ENCODE results near the gene ATP1A4.

Gene ATP1A4

DNA sequence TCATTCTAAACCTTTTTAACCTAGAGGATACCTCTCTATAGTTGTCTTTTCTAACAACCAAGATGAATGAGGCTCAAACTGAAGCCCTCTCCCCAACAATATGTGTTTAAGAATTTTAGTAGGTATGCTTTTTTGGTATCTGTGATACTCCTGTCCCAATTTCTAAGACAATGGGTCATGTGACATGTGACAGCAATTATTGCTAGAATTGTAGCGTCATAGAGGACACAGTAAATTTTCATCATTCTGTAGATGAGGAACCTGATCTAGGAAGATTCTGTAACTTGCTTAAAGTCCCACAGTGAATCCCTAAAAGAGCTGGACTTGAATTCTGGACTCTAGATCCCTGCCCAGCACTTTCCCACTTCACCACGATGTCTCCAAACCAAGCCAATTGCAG lies 27.3 kb downstream of the ATP1A4 start:
- DNase-seq, result no peak

DNA sequence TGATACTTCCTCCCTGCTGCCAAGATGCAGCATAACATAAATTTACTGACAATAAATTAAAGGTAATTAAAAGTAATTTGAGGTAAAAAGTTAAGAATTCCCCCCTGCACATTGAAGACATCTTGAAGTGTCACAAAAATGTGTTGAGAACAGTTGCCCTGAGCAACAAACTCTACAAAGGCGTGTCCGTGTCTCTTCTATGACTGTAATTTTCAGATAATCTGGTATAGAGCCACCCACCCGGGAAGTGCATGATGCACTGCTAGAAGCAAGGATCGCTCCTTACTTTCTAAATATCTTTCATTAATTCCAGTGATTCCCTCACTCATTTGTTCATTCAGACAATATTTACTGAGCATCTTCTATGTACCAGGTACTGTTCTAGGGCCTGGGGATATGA lies 27.9 kb downstream of the ATP1A4 start:
- no peak for DNase-seq

DNA sequence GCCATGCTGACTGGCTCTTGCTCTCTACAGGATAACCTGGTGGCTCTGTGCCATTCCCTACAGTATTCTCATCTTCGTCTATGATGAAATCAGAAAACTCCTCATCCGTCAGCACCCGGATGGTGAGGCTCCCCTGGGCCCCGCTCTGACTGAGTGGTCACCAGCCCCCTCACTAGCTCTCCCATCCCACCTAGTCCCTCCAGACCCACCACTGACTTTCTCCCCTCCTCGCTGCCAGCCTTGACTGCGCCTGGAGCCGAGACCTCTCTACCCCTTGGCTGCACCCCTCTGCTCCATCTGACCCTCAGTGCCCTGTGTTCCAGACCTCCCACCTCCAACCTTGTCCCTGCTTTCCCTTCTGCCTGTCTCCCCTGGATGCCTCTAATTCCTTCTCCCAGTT lies 34.8 kb downstream of the ATP1A4 start:
- no peak for DNase-seq

DNA sequence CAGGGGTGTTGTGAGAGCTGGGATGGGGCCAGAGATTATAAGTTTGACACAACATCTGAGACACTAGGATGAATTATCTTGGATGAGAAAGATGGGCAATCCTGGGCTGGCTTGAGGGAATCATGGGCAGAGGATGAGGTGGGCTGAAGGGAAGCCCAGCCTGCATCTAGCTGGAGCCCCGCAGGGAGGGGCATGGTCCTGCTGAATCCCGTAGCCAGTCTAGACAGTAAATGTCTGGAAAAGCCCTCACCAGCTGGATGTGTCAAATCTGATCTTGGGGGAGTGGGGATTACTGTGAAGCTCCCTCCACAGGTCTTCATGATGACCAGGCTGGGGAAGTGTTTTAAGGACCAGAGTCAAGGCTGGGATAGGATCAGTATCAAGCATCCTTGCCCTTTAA lies 35.3 kb downstream of the ATP1A4 start:
- no peak for DNase-seq

DNA sequence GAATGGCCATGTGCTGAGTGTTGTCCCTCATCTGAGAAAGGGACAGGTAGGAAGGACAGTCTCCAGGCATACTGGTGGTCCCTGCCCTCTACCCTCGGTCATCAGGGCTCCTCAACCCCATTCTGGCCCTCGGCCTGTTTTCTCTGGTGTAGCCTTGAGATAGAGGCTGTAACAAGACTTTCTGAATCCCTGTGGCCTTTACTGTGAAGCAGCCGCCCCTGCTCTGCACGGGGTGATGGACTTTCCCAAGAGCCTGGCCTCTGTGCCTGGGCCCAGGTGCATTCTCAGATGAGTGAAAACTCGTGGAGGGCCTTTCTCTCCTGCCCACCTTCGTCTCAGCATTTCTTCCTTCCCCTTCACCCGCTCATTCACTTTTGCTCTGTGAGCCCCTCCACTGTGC lies 36.0 kb downstream of the ATP1A4 start:
- DNase-seq, result no peak

DNA sequence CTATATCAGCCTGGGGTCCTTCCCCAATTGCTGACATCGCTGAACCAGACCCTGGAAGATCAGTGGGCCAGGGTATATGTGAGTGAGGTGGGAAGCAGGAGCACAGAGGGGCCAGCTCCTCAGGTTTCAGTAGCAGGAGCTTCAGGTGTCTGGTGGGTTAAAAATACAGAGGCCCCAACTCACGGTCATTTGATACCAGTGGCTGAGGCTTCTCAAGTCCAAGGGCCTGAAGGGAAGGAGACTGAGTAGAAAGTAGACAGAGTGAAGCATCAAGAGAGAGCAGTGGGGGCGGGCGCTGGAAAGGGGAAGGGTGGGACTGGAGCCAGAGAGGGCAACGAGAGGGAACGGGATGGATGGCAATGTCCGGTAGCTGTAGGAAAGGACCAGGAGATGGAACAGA lies 36.9 kb downstream of the ATP1A4 start:
- DNase-seq, result no peak

DNA sequence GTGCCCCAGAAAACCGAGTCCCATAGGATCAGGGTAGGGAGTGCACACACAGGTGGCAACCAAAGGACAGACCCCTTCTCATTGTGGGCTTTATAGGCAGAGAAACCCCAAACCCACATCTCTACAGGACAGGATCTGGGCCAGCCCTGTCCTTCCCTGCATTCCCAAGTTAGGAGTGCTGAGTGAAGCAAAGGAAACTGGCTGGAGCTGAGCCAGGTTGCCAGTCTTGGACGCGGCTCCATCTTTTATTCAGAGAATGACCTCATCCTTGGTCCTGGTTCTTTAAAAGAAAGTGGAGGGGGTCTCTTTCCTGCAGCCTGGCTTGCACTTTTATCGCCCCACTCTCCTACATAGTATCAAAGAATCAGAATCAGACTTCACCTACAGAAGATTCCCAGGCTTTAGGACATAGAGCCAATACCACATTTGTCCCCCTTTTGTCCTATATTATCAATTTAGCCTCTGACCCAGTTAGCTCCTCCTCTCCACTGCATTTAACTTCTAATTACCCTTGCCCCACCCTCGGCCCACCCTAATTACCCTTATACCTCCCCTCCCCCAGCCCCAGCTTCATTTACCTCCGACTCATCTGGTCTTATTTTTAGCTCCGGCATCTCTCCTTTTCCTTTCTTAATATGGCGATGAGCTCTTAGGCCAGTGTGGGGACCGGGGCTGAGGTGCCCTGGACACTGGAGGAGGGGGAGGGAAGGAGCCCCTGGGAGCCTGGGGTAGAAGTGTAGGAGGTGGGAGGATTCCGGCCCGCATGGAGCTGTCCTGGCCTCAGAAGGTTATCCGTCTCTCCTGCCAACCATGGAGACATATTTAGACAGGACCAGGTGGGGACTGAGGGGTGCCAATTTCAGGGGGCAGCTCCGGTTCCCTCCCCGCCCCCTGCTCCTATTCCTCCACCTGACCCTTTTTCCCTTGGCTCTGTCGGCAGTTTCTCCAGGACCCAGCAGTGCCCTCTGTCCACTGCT lies 38.5 kb downstream of the ATP1A4 start, which contains the start of gene CASQ1:
TSS of gene CASQ1 (plus strand) at position 927 of the 977 bp plus-strand sequence. CDS start 177 bp downstream, outside the sequence.
- no peak for DNase-seq

DNA sequence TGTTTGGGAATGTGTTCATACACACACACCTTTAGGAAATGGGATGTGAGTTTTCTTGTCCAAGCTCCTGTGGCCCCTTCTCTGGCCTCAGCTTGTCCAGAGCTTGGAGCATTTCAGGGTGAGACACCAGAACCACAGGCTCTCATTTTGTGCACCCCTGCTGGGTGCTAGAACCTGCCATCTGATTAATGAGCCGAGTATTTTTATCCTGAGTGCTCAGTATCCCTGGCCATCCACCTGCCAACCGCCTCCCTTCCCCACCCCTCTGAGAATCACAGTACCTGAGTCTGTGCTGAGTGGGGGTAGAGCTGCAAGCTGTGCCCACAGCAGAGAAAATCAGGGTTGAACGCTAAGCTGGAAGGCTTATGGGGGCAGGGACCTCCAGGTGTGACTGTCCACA lies 40.4 kb downstream of the ATP1A4 start:
- DNase-seq, result no peak

DNA sequence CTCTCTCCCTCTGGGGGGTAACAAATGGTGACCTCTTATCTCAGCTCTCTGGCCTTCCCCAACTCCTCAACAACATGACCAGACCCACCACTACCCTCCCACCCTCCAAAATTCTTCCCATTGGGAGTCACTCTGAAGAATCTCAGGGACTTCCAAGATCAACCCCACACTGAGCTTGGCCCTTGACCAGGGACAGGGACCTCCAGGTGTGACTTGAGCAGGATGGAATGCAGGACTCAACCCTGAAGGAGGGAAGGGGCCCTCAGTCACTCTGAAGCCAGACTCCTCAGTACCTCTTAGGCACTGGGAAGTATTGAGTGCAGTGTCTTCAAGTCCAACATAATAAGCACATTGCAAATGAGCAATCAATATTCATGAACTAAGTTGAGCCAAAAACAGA lies 40.8 kb downstream of the ATP1A4 start:
- no peak for DNase-seq

DNA sequence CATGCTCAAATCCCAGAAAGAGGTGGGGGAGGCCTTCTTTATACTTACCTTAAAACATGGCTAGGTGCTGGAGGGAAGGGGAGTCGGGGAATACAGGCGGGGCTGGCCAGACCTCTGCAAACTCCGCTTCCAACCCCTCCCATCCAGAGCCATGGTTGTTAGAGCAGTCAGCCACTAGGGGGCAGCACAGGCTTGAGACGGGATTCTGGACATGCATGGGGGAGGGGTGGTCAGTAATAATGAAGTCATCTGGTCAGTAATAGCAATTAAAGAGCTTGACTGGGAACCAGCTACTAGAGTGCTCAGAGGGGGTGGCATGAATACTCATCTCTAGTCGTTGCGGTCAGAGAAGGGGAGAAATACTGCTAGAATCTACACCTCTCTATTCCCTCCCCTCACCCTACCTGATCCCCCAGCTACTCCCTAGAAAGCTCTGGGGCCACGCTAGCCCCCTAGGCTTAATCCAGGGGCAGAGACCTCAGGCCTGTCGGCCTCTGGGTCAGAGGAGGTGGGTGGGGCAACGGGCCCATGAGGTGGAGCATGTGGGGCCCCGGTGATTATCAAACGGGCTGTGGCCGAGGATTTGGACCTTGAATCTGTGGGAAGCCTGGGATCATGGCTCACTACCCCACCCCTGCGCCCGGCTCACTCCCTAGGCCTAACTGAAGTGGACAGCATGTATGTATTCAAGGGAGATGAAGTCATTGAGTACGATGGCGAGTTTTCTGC lies 41.9 kb downstream of the ATP1A4 start:
- DNase-seq, result peak; percentile 50 to 76 (median 72)

DNA sequence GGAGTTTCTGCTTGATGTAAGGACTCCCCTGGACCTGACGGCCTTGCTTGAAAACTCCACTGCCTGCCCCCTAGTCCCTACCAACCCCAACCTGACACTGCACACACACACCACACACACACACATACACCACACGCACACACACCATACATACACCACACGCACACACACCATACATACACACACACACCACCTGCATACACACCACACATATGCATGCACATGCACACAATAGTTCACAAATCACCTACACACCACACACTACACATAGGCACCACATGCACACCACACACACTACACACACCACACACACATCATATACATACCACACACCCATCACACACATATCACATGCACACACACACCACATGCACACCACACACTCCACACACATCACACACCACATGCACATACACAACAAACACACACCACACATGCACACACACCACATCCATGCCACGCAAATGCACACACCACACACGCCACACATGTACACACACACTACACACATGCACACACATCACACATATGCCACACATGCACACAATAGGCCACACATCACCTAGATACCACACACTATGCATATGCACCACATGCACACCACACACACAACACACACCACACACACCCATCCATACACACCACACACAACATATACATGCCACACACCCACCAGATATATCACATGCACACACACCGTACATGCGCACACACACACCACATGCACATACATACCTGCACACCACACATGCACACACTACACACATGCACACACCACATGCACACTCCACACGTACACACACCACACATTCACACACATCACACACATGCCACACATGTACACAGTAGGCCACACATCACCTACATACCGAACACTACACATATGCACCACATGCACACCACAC lies 42.7 kb downstream of the ATP1A4 start:
- DNase-seq, result no peak

DNA sequence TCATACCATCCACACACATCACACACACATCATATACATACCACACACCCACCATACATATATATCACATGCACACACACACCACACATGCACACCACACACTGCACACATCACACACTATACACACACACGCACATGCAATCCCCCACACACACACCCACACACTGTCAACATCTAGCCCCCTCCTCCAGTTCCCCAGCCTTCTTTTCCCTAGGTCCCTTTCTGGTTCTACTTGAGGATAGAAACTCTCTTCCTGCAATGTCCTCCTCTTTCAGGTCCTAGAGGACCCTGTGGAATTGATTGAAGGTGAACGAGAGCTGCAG lies 43.3 kb downstream of the ATP1A4 start:
- no peak for DNase-seq

DNA sequence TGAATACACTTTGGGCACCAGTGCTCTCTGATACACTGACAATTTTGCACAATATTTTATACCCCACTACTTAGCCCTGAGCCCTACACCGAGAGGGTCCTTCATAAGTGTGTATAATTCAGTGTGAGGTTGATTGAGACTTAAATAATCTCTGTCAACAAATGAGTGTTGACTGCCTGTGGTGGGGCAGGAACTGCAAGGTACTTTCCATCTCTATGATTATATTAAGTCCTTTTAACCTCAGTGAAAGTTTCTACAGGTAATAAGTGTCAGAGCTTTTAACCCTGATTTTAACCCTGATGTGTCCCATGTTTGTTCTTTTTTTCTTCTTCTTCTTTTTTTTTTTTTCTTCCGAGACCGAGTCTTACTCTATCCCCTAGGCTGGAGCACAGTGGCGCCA lies 44.7 kb downstream of the ATP1A4 start:
- no peak for DNase-seq

DNA sequence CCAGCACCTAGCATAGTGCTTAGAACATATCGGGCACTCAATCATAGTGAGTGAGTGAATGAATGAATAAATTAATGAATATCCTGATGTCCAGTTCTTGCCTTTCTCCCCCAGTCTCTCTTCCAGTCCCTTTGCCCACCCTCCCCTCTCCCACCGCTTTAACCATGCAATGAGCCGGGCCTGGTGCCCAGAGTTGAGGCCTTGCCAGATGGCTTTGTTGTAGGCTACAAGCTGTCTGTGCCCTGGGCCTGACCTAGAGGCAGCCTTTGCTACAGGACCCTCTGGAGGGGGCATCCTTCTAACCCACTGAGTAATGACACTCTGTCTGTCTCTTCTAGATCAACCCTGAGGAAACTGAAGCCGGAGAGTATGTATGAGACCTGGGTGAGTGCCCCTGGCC lies 45.8 kb downstream of the ATP1A4 start:
- DNase-seq, result no peak

DNA sequence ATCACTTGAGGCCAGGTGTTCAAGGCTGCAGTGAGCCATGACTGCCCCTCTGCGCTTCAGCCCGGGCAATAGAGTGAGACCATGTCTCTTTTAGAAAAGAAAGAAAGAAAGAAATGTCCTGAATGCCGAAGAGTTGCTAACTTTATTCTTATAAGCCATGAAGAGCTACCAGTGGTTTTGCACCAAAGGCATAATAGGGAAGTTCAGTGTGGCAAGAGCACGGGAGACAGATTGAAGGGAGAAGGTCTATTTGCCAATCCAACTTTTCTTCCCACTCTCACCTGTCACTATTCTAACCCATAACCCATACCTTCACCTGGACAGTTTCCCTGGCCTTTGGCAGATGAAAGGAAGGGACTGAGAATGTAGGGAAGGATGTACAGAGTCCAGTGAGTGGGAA lies 49.4 kb downstream of the ATP1A4 start:
- no peak for DNase-seq

DNA sequence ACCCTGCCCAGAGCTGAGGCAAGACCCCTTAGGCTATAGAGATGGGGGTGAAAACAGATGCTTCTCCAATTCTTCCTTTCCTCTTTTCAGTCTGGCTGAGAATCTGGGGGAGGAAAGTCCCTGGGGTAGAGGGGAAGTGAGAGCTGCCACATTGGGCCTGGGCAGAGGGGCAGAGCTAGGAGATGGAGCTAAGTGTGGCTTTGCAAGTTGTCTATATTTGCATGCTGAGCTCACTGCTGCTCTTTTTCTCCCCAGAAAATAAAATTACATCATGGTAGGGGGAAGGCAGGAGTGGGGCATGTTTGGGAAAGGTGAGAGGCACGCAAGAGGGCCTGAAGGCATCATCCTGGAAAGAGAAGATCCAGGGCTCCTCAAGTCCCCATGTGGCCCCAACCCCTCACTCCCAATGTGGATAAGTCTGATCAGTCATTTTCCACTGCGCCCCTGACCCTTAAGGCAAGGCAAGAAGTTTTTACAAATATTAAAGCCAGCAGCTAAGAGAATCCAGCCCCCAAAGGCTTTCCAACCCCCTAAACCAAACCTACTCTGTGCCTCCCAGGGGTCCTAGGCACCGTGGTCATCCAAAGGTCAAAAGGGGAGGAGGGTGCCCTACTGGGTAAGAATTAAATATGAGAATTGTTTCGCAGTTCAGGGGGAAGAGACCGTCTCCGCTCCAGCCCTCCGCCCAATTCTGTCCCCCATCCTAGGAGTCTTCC lies 53.3 kb downstream of the ATP1A4 start:
- DNase-seq, result no peak

DNA sequence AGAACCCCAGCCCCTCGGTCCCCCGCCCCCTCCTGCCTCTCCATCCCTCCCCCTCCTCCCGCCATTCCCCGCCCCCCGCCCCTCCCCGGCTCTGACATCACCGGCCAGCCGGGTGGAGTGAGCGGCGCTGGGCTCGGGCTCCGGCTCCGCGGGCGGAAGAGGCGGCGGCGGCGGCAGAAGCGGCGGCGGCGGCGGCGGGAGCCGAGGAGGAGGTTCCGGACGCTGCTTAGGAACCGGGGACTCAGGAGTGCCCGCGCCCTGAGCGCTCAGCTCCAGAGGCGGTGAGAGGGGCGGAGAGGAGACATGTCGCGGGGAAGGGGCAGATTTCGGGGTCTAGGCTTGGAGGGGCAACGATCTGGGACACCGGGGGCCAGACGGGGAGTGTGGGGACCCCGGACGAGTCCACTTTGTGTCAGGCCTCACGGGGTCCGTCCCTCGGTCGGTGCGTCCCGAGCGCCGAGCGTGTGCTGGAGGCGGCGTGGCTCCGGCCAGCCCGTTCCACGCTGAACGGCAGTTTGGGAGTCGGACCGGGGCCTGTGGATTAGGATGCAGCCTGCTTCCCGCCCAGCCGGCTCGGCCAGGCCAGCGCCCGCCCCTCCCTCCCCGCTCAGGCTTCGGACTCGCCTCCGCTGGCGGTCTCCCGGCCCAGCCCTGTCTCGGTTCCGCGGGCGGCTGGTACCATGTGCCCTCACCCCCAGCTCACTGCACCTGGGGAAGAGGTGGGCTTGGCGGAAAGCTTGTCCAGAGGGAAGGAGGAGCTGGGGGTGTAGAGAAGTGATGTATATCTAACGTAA lies 54.0 kb downstream of the ATP1A4 start, which contains the start of gene PEA15:
TSS of gene PEA15 (plus strand) at position 143 of the 794 bp plus-strand sequence. CDS start 6,161 bp downstream, outside the sequence.
- DNase-seq, result peak in 3 of 4 experiments; percentile 33 to 64 (median 34)

DNA sequence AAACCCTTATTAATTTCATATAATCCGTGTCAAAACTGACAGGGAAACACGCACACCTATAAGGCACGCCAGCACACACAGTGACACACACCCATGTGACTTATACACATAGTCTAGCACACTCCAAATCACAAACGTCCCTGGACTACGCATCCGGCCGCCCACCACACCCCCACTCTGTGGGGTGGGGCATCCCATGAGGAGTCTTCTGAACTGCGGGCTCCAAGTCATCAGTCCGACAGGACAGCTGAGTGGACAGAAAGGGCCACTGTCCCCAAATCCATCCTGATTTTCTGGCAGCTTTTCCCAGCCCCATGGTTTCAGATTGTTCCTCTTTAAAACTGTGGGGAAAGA lies 54.6 kb downstream of the ATP1A4 start:
- peak in 2 of 4 experiments; percentile 9 to 22 for DNase-seq

DNA sequence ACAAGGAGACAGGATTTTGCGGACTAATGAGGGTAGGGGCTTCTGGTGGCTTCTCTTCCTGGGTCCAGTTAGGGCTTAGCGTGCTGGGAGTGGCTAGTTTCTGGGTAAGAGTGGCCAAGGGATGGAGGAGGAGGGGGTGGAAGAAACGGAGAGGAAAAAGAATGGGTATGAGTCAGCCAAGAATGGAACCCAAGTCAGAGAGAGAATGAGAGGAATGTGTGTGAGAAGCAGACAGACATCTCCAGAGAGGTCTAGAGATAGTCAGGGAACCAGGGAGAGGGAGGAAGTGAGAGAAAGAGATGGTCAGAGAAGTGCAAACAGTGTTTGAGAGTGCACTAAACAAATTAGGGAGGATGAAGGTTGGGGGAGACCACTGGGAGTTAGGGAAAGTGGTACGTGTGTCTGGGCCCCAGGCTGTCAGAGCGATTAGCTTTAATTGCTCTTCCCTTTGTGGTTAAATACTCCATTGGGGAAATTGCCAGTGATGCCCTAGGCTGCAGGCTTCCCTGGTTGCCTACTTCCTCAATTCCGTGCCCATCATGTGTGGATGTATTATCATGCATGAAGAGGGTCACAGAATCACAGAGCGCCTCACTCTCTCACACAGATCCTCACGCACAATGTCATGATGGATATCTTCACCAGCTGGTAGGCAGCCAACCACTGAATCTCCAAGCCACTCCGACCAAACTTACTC lies 55.2 kb downstream of the ATP1A4 start:
- DNase-seq, result no peak

DNA sequence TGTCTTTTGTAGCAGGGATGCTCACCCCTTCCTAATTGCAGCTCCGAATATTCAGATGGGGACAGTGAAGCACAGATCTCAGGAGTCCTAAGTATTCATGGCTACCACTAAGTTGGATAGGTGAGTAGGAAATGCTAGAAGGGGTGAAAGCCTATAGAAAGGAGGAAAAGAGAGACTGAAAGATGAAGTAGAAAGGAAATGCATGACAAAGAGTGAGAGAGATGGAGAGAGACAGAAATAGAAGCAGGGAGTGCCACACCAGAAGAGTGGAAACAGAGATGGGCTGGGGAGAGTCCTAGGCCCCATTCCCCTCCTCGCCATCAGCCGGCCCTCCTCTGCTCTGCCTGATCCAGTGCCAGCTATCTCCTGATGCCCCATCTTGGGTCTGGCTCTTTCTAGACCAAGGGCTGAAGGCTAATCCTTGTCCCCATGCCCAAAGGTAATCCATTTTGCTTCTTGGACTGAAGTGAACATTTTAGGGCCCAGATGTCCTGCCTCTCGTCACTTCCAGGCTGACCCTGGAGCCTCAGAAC lies 55.8 kb downstream of the ATP1A4 start:
- no peak for DNase-seq
